ENCODE data around the gene ICE2.

ICE2 gene, protein sequence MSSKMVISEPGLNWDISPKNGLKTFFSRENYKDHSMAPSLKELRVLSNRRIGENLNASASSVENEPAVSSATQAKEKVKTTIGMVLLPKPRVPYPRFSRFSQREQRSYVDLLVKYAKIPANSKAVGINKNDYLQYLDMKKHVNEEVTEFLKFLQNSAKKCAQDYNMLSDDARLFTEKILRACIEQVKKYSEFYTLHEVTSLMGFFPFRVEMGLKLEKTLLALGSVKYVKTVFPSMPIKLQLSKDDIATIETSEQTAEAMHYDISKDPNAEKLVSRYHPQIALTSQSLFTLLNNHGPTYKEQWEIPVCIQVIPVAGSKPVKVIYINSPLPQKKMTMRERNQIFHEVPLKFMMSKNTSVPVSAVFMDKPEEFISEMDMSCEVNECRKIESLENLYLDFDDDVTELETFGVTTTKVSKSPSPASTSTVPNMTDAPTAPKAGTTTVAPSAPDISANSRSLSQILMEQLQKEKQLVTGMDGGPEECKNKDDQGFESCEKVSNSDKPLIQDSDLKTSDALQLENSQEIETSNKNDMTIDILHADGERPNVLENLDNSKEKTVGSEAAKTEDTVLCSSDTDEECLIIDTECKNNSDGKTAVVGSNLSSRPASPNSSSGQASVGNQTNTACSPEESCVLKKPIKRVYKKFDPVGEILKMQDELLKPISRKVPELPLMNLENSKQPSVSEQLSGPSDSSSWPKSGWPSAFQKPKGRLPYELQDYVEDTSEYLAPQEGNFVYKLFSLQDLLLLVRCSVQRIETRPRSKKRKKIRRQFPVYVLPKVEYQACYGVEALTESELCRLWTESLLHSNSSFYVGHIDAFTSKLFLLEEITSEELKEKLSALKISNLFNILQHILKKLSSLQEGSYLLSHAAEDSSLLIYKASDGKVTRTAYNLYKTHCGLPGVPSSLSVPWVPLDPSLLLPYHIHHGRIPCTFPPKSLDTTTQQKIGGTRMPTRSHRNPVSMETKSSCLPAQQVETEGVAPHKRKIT

DNA sequence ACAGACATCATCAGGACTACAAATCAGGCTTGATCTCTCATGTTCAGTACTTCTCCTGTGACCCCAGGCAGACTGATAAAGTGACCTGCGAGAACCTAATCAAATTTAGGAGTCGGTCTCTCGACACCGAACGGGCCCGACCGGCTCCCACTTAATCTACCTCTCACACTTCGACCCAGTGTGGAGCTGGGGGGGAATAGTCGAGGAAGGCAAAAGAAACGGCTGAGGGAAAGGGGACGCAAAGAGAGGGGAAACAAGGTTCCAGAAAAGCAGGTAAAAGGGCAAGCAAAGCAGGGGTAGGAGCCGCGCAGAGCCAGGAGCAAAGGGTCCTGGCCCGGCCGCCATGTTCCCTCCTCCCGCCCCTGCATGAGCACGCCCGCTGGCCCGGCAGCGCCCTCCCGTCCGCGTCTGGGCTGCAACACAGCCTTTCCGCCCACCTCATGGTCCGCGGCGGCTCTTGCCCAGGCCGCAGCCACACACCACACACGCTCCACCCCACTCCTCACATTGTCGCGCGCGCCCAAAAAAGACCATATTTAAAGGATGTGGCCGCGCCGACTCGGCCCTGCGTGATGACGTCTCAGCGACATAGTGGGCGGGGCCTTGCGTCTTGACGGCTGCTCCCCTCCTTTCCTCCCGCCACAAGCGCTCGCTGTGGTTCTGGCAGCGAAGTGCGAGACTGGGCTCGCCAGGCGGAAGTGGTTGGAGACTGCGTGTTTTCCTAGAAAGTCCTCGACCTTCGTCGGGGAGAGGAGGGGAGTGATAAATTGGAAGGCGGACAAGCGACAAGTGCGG, at the start of gene ICE2:
Gene ICE2, minus strand, starts transcription at position 577 of the 795 bp plus-strand sequence. CDS start 1,165 bp downstream, outside the sequence.
- DNase-seq (ENCODE audit: low read depth in 3 of 3), result peak; percentile 89 to 93 (median 92)

DNA sequence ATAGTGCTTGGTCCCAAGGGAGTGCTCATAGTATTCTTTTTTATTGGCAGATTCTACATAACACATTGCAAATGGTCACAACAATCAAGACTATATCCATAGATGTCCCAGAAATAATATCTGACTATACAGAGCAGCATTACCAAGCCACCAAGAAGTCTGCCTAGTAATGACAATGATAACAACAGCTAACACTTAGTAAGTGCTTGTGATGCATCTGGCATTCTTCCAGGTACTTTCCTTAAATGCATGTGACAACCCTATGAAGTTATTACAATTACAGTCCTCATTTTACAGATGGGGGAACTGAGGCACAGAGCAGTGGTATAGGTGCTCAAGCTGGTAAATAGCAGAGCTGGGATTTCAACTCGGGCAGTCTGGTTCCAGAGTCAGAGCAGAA, 49.6 kb upstream of the ICE2 start:
- no peak for DNase-seq (ENCODE audit: low read depth in 3 of 3)

DNA sequence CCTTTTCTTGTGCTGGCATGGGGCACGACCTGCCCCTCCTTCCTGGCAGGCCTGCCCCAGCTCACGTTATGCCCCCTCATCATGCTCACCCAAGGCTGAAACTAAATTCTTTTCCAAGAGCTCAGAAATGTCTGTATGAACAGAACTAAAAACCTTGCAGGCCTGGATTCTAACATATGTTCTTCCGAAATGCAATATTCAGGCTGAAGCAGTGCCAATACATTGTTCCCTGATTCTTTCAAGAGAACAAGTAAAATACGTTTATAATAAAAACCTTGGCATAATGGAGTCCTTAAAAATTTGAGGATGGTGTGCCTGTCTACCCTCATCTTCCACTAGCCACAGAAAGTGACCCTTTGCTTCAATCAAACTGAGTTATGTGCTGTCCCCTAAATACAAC, 48.5 kb upstream of the ICE2 start:
- DNase-seq (ENCODE audit: low read depth in 3 of 3), result no peak

DNA sequence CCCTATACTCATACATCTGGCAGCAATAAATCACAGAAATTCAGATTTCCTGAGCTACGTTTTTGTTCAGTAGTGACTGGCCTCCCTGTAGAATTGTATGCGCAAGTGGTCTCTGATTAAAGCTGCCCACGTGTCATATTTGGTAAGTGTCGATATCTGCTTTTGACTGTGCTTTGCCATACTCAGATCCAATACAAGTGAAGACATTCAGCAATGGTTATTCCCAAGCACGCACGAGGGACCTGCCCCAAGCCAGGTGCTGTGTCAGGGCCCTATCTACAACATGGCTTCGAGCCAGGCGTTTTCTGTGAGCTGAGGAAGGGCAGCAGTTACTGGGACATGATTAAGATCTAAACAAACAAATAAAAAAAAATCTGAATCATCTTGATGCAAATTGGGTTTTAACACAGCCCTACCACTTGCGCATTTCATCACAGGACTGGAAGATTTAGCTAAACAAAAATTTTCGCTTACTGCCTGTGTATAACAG, 47.2 kb upstream of the ICE2 start:
- DNase-seq (ENCODE audit: low read depth in 3 of 3), result no peak

DNA sequence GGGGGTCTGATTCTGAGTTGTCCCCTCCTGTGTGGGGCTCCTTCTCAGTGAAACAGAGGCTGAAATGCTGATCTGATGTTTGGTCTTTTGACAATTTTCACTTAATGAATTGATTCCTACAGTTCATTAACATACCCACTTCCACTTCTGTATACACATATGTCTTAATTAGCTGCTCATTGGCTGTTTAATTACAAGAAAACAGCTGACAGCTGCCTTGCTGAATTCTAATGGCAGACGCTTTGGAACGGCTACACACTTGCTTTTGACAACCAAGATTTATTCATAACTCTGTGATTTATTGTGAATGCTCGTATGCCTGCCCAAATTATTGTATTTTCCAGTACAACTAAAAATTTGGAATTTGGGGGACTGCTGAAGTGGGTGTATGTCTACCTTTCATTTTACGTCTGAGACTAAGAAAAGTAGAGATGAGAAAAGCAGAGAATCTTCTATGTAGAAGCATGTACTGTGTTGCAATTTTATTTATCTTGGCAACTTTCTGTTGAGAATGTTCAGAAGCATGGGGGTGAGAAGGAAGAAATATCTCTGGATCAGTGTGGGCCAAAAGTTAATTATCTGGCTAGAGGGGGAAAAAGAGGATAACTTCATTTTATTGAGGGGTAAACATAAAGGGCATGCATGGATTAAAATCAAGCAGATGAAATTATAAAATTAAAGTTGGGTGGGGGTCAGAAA, 46.5 kb upstream of the ICE2 start:
- DNase-seq (ENCODE audit: low read depth in 3 of 3), result no peak

DNA sequence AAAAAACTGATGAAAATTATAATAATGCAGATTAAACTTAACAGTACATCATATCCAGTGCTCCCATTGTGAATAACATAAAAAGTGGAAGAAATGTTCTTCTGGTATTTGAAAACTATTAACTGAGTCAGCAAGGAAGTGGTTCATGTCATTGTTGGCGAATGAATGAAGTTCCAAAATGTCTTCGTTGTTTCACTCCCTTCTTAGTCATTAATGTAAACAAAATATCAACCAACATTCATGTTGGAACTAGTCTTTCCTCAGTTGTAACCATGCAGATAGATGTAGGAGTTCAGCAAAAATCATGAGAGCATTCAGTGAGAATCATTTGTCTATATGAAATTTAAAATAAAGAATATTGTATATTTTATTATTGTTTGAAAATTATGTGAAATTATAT, 44.1 kb upstream of the ICE2 start:
- DNase-seq (ENCODE audit: low read depth in 3 of 3), result no peak

DNA sequence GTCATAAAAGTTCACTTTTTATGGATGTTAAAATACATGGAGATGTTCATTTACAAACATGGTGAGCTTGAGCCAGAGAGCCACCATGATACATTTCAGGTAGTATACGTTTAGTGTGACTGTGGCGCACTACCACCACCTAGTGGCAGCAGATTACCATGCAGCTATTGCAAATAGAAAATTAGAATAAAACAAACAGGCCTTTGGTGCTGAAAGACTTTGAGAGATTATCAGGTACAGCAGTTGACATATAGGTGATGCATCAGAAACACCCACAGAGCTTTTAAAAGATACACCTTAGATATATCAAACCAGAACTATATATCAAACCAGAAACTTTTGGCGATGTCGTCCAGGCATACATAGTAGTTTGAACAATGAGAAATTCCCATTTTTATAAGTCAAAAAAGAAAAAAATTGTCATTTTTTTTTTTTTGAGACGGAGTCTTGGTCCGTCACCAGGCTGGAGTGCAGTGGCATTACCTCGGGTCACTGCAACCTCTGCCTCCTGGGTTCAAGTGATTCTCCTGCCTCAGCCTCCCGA, 42.0 kb upstream of the ICE2 start:
- DNase-seq (ENCODE audit: low read depth in 3 of 3), result peak; percentile 48 to 71 (median 57)

DNA sequence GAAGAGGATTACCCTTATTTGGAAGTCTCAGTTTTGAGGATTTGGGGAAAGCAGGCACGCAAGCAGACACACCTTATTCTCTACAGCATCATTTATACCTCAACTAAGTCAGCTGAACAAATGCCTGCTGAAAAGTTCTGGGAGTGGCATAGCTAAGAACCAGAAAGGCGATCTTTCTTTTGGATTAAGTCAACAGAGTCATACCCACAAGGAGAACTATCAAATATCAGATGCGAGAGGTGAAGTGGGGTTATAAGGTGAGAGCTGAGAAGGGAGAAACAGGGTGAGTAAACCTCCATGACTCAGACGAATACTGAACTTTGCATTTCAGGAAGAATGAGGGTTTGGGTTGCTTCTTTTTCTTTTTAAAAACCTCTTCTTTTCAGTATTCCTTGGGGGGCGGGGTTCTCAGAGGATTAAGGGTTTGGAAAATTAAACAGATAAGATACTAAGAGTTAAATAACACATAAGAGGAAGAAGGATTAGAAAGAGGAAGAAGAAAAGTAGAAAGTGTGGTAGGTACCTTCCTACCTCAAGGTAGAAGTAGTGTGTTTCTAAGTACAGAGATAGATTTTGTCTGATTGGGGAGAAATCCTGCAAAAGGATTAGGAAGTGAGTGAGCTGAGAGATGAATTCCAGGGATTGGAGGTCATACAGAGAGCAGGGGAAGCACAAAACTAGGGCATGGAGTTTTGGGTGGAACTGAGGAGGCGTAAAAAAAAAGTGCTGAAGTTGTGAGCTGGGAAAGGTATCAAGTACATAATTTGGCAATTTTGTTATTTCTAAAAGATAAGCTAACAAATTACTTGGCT, 41.3 kb upstream of the ICE2 start:
- DNase-seq (ENCODE audit: low read depth in 3 of 3), result no peak

DNA sequence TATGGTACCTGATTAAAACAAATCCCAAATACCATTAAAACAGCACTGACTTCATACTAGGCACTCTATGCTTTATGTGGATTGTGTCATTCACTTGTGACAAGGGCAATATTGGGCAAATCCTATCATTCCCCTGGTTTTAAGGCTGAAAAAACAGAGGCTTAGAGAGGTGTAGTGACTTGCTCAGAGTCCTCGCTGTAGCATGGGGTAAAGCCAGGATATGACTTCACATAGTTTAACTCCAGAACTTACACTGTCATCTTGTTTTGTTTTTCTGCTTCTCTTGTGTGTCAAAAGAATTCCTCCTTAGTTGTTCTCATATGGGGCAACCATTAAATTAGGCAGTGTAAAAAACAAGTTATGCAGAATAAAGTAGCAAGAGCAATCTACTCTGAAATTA, 40.3 kb upstream of the ICE2 start:
- no peak for DNase-seq (ENCODE audit: low read depth in 3 of 3)

DNA sequence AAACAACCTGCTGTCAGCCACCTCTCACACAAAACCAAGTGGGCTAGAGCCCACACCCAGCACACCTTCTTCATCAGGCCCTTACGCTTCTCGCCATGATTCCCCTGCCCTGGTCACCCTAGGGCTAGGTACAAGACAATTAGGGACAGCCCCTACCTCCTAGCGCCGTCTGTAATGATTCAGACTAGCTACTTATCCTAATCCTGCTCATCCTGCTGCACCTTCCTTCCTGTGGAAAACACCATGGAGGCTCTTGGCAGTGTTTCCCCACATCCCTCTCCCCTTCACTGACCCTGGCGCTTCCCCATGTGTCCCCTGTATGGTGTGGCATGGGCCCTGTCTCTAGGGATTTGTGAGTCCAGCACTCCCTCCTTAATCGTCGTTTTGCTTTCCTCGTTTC, 39.6 kb upstream of the ICE2 start:
- DNase-seq (ENCODE audit: low read depth in 3 of 3), result no peak

DNA sequence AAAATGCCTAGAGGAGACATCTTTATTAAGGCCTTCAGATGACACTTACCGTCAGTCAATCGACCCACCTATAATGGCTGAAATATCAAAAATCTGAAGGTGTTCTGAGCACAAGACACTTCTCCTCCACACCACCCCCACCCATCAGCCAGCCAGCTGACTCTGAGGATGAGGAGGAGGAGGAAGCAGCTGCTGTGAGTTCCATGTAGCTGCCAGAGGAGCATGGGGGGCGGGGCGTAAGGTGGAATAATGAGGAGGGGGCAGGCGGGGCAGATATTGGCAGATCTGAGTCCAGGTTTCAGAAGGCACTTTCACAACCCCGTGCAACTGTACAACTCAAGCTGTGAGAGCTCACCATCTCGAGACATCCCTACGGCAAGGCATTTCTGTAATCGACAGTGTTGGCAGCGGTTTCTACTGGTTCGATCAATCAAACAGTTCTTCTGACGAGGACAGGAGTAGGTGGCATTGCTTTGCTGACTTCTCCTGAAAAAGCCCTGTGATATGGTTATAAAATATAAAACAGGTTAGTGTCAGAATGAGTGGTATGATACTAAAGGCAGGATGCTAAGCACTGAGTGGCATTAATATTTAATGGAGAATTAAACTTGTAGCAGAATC, 35.4 kb upstream of the ICE2 start:
- DNase-seq (ENCODE audit: low read depth in 3 of 3), result no peak

DNA sequence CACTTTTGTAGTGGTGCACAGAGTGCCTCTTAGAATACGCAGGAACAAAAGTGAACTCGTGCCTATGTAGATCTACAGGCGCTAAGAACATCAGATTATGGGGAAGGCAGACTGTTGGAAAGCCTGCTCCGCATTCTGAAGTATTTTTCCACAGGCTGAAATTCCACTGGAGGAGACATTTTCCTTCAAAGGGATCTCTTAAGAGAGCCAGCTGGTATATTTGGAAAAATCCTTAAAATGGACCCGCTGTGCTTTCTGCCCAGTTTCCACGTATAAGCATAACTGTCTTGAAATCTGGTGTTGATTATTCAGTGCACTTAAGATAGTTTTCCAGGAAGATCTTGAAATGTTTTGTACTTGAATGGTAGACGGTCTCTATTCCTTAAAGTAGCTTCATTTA, 34.7 kb upstream of the ICE2 start:
- no peak for DNase-seq (ENCODE audit: low read depth in 3 of 3)

DNA sequence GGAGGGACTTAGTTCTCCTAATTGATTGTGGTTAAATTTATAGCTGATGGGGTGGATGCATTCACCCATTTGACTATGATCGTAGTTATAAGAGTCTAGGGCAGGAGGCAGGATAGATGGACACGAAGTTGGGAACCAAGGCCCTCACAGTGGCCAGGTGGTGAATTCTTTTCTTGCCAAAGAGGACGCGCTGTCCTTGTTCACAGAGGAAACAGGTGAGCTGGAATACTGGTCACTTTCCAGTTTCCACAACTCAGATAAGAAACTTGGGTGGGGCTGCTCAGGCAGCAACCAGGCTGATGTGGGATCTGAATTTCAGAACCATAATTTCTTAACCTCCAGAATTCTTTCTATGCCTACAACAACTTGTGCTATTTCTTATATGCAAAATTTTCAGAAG, 34.0 kb upstream of the ICE2 start:
- no peak for DNase-seq (ENCODE audit: low read depth in 3 of 3)

DNA sequence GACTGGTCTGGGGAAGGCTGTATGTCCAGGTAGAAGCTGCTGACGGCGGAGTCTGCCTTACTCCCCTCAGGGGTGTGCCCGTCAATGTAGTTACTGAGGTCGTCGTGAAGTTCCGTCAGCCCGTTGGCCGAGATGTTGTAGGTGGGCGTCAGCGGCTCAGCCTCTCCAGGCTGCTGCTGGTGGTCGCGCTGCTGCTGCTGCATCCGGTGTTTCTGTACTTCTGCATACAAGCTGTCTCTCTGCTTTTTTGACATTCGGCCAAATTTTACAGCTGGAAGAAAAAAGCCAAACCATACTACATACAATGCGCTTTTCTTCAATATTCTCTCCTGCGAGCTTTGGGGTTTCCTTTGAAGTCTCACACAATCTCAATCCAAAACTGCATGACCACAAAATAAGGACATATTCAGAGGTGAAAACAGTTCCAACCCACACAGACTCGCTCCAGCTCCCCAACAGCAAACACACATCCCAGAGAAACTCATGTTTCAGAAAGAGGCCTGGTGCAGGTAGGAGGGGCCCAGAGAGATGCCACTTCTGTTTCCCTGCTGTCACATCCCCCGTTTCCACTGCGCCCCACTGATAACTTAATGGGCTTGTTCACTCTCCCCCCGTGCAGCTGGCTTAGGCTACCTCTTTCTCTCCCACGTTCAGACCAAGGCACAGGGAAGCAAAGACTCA, 32.5 kb upstream of the ICE2 start:
- no peak for DNase-seq (ENCODE audit: low read depth in 3 of 3)

DNA sequence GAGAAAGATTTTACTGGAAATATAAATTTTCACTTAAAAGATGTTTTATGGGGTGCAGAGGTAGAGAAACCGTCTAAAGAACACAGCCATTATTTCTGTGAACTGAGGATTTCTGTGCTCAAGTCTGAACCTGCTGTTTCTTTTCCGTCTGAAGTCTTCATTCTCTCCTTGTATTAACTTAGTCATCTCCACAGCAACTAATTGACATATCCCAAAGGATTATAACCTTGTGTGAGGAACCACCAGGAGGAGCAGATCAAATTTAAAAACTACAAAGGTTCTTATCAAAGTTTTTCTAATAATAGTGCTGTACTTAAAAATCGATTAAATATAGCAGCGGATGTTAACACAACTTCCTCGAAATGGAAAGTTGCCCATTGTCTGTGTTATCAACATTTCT, 31.1 kb upstream of the ICE2 start:
- no peak for DNase-seq (ENCODE audit: low read depth in 3 of 3)

DNA sequence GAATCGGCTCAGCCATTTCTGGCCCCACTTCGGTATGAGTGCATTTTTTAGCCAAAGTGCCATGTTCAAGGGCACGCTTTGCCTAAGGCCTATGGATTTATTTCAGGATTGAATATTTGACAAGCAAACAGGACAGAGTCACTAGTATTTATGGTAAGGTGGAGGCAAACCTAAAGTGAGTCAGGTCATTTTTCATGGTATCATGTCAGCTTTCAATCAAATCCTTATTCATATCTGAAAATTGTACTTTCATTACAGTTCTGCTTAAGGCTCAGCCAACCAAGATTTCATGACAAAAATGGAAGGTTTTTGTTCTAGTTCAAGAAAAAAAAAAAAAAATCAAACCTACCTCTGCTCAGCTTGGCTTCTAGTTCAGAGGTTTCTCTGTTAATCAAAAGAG, 30.5 kb upstream of the ICE2 start:
- no peak for DNase-seq (ENCODE audit: low read depth in 3 of 3)

DNA sequence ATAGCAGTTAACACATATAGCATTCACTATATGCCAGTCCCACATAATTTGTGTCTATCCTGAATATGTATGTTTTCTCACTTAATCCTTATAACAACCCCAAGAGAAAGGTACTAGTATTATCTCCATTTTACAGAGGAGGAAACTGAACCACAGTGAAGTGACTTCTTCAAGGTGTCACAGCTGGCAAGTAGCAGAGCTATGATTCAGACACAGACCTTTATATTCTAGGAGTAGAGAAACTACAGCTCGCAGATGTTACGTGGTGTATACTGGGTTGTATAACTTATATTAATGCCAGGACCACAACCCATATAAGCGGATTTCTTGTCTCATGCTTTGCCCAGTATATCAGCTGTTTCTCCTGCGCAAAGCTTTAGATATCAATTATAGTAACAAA, 29.5 kb upstream of the ICE2 start:
- no peak for DNase-seq (ENCODE audit: low read depth in 3 of 3)

DNA sequence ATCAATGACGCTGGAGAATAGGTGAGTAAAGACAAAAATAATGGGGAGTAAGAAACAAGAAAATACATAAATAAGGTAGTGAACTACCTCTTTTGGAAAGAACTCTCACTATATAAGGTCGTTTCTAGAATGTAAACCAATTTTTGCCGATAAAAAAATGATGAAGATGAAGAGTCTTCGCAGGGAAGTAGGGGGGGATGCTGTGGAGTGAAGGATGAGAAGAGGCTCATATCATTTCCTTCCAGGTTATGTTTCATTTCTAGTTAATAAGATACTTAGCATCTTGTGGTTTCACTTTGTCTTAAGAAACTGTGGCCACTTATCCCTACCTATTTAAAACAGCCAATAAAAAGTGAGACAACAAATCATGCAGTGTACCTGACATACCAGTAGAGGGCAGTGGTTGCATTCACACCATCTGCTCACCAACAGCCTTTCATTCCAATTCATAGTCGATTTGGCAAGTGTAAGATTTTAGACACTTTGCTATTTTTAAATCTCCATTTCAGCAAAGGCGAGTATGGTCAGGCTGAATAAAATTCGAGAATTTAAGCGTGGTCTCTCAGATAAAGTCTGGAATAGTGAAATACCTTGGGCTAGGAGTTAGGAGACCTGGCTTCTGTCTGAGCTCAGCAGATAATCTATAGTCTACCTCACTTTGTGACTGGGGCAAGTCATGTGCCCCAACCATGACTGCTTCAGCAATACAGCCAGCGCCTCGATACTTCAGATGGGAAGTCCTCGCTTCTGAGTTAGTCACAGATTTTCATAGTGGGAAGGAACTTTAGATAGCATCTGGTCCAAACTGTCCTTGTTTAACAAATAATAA, 28.9 kb upstream of the ICE2 start:
- peak in 1 of 3 experiments; percentile 38 for DNase-seq (ENCODE audit: low read depth in 3 of 3)
